Activated CD4-positive, alpha-beta T cell treated with anti-CD3 and anti-CD28 coated beads, Interleukin-2, amount 50 U/mL, for 4 hours (primary cell): Measurements from ENCODE around the gene SBNO1.
"Not testable (repeated sequence)": the region's sequence is repeated elsewhere in the genome, so short reads cannot be mapped to it uniquely, and the experiment has no call there.

ENCODE experiments used
- DNase-seq, 2 experiments: peaks; one replicate each; pipeline ENCODE4 v3.0.0-alpha.2; 2020

SBNO1 gene

DNA sequence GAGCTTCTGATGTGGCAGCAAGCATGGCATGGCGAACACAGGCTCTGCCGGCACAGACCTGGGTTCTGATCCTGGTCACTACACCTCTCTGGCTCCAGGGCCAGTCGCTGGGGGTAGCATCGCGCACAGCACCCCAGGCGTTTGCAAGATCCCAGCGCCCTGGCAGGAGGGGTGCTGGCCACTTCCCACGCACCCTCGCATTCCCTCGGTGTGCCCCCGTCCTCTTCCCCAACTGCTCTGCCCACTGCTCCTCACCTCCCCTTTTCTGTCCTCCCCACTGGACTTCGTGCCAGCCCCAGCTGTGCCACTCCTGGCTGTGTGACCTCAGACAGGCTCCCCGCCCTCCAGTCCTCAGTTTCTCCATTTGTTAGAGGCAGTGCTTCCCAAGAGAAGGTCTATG, 95.8 kb downstream of the SBNO1 start:
- no peak for DNase-seq

- no peak for DNase-seq
These were observed 96.4 kb downstream of the SBNO1 start for GRCh38 chr12:123267991-123268843.

DNA sequence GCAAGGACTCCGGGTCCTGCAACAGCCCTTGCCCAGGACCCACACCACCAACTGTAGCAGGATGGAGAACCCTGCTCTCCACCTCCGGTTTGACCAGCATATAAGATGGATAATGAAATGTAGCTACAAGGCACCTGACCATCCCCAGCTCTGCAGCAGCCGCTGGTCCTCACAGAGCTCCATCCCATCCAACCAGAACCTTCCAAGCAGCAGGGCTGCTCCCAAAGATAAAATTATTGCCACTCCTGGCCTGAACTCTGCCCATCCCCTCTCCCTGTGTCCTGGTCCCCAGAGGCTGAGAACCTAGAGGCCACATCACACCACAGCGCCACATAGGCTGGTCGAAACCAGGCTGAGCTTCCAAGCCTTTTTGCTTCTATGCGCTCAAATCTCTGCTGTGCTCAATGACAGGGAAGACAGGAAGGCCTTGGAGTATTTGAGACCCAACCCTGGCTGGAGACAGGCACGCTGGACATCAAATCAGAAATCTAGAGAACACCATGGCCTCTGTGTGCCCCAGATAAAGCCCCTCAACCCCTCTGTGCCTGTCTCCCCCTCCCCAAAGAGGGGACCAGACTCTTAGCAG, 97.2 kb downstream of the SBNO1 start:
- DNase-seq = no peak

GRCh38 chr12:123266679-123267277, 97.9 kb downstream of the SBNO1 start:
- DNase-seq = no peak

GRCh38 chr12:123265851-123266678, 98.6 kb downstream of the SBNO1 start:
- DNase-seq = no peak

DNA sequence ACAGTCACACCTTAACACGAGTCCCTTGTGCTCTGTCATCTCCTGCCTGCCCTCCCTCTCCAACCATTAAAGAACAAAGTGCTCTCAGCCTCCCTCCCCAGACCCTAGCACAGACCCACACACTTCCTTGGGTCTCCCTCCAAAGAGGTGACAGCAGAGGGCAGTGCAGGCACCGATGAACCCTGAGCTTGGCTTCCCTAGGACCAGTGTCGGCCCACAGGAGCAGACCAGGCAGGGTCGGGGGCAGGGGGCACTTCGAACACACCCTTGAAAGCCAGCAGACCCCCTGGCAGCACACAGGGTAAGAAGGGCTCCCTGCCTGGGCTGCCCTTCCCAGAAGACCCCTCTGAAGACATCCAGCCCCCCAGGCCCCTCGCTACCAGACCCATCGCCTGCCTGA, 100.0 kb downstream of the SBNO1 start:
- DNase-seq = no peak

GRCh38 chr12:123263196-123263817, 101.3 kb downstream of the SBNO1 start:
- DNase-seq = no peak

GRCh38 chr12:123261196-123261595, 103.5 kb downstream of the SBNO1 start:
- DNase-seq = no peak

GRCh38 chr12:123260081-123260480, 104.6 kb downstream of the SBNO1 start:
- no peak for DNase-seq

DNA sequence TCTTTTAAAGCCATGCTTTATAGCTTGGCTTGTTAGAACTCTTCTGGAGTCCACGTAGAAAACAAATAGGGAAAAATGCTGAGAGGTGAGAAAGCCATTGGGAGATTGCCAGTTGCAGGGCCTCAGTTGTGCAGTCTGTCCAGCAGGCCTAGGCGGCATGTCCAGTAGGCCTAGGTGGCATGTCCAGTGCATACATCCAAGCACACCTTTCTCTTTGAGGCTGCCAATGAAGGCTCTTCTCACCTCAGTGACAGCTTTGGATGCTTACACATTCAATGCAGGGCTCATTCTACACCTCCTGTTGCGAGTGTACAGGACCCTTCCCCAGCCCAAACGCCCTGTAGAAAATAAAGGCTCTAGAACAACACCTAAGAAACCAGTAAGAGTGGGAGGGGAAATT, 106.1 kb downstream of the SBNO1 start:
- DNase-seq = no peak

DNA sequence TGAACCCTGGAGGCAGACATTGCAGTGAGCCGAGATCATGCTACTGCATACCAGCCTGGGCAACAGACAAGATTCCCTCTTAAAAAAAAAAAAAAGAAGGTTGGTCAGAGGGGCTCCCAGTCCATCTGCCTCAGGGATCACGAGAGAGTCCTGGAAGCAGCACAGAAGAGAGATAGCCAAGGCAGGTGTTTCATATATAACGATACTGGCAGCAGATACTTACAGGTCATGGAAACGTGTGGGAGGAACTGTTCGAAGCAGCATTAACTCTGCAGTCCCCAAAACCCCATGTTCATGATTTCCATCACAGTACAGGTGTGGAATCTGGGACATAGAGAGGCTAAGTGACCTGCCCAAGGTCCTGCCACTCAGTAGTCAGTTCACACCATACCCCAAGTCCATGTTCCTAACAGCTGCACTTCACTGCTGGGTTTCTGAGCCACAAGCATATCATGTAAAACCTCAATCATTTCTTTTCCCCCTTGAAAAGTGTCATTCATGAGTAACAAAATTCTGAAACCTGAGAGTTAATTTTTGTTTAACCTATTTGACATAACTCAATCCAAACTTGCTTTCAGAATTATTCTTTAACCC, 109.7 kb downstream of the SBNO1 start:
- no peak for DNase-seq

DNA sequence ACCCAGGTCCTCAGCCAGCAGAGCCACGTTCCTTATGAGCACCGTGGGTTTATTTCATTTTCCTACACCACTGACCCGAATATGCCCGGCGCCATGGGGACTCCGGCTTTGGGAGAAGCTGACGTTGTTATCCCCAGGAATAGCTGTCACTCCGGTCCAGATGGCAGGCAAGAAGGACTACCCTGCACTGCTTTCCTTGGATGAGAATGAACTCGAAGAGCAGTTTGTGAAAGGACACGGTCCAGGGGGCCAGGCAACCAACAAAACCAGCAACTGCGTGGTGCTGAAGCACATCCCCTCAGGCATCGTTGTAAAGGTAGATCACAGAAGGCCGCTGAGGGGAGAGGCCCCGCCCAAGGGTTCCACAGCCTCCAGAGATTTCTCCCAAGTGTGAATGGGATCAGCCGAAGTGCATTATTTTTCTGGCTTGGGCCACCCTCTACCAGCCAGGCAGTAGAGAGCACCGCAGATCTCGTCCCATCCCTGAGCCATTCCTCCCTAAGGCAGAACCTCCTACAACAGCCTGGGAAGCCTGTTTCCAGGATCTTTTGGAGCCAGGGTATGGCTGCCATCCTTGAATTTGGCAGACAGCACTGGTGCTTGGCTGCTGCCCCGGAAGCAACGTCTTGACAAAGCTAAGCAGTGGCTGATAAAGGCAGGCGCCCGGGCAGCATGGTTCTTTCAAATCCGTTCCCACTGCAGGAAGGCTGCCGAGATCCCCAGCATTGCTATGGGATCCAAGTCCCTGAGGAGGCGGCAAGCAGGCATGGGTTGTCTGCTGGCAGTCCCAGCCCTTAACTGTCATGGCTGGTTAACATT, 110.8 kb downstream of the SBNO1 start:
- no peak for DNase-seq

DNA sequence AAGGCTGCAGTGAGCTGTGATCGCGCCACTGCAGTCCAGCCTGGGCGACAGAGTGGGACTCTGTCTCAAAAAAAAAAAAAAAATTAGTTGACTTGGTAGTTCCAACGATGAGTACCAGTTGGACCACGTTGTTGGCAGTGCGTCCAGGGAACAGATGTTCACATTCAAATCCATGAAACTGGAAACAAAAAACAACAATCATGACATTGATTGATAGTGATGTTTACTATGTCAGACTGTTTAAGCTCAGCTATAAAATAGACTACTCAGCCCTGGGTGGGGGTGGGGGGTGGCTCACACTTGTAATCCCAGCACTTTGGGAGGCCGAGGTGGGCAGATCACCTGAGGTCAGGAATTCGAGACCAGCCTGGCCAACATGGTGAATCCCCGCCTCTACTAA, 112.3 kb downstream of the SBNO1 start:
- DNase-seq = not testable (repeated sequence)

DNA sequence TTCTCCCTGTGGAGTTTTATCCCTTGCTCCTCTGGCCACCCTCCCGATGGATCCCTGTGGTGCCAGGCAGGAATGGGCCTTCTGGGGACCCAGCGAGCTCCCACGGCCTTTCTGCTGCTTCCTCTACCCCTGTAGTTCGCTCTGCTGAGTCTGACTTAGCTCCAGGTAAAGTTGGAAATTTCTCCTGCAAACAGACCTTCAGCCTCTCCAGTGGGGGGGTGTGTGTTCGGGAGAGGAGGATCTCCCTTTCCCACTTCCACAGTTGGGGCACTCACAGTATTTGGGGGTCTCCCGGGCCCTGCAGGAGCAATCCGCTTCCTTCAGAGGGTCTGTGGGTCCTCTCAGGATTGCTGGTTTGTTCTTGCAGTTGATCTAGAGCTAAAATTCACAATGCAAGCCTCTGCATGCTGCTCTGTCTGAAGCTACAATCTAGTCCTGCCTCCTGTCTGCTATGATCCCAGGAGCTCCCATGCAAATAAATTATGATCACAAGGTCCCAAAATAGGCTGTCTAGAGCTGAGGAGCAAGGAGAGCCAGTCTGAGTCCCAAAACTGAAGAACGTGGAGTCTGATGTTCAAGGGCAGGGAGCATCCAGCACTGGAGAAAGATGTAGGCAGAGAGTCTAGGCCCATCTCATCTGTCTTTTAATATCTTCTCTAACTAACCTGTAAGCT, 113.1 kb downstream of the SBNO1 start:
- DNase-seq = no peak

DNA sequence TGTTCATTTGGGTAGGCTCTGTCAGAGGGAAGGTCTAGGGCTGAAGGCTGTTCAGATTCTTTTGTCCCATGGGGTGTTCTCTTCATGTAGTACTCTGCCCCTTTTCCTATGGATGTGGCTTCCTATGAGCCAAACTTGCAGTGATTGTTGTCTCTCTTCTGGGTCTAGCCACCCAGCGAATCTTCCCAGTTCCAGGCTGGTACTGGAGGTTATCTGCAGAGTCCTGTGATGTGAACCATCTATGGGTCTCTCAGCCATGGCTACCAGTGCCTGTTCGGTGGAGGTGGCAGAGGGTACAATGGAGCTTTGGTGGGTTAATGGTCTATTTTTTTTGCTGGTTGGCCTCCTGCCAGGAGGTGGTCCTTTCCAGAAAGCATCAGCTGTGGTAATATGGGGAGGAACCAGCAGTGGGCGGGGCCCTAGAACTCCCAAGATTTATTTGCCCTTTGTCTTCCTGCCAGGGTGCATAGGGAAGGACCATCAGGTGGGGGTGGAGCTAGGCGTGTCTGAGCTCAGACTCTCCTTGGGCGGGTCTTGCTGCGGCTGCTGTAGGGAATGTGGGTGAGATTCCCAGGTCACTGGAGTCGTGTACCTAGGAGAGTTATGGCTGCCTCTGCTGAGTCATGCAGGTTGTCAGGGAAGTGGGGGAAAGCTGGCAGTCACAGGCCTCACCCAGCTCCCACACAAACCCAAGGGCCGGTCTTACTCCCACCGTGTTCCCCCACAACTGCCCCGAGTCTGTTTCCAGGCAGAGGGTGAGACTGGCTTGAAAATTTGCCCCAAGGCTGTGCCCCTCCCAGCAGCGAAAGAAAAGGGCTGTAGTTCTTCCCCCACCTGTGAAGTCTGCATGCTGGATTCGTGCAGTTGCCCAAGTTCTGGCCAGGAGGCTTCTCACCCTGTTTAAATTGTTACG, 113.9 kb downstream of the SBNO1 start:
- DNase-seq = no peak

DNA sequence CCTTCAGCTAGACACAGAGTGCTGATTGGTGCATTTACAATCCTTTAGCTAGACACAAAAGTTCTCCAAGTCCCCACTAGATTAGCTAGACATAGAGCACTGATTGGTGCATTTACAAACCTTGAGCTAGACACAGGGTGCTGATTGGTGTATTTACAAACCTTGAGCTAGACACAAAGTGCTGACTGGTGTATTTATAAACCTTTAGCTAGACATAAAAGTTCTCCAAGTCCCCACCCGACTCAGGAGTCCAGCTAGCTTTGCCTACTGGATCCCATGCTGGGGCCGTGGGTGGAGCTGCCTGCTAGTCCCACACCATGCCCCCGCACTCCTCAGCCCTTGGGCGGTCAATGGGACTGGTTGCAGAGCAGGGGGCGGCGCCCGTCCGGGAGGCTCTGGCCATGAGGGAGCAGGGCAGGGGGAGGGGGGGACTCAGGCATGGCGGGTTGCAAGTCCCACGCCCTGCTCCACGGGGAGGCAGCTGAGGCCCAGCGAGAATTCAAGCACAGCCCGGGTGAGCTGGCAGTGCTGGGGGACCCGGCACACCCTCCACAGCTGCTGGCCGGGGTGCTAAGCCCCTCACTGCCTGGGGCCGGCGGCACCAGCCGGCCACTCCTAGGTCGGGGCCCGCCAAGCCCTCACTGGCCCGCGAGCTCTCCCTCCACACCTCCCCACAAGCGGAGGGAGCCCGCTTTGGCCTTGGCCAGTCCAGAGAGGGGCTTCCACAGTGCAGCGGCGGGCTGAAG, 115.5 kb downstream of the SBNO1 start:
- not testable (repeated sequence) for DNase-seq

- not testable (repeated sequence) for DNase-seq
These were observed 116.5 kb downstream of the SBNO1 start for GRCh38 chr12:123248129-123248528.

GRCh38 chr12:123245678-123246077, 119.0 kb downstream of the SBNO1 start:
- DNase-seq = no peak

- DNase-seq = no peak
These were observed 120.9 kb downstream of the SBNO1 start for GRCh38 chr12:123243671-123244262.
